Body of pancreas (tissue), 4 donors: Measurements from ENCODE around the gene EGLN3.

Experiments
- POLR2A ChIP-seq, 3 donors: fragments of 450-650 bp; IDR thresholded peaks; one replicate each; pipeline ENCODE4 v1.6.1; 2016; ENCODE audit warnings: antibody characterized with exemption in 3 of 3, mild to moderate bottlenecking in 2 of 3
- TF ChIP-seq, protein P1 (sequence below), 7 experiments: fragments of 450-650 bp in 4 of 7; fragments of 200-600 bp in 3 of 7; sonication (generic) in 3 of 7; IDR thresholded peaks; one replicate each; pipeline ENCODE4 v1.5.1; 2016 to 2019; ENCODE audit warnings: antibody characterized with exemption in 7 of 7

DNA sequence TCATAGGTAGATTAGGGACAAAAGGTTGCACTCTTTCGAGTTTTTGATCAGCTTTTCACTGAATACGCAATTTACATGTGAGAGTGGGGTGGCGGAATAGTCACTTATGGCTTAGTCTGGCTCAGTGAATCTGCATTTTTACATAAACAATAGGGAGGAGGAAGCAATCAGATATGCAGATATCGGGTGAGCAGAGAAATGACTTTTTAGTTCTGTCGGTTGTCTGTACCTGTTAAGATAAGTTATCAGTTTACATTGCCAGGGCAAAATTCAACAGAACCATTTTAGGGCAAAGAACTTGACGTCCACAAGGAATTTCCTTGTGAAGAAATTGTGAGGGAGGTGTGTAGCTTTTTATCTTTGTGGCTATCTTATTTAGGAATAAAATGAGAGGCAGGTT is 15.4 kb upstream of the EGLN3 start:
- TF ChIP-seq, protein P1, sequence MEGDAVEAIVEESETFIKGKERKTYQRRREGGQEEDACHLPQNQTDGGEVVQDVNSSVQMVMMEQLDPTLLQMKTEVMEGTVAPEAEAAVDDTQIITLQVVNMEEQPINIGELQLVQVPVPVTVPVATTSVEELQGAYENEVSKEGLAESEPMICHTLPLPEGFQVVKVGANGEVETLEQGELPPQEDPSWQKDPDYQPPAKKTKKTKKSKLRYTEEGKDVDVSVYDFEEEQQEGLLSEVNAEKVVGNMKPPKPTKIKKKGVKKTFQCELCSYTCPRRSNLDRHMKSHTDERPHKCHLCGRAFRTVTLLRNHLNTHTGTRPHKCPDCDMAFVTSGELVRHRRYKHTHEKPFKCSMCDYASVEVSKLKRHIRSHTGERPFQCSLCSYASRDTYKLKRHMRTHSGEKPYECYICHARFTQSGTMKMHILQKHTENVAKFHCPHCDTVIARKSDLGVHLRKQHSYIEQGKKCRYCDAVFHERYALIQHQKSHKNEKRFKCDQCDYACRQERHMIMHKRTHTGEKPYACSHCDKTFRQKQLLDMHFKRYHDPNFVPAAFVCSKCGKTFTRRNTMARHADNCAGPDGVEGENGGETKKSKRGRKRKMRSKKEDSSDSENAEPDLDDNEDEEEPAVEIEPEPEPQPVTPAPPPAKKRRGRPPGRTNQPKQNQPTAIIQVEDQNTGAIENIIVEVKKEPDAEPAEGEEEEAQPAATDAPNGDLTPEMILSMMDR (IDR thresholded peaks at IDR 0.05), result no peak
- TF ChIP-seq POLR2A (IDR thresholded peaks at IDR 0.05), result no peak
